Memory B cell (primary cell): ENCODE results near the gene GLE1.
A peak's percentile ranks its signal among the peaks of the same experiment; 100 is the strongest.
"Not testable (repeated sequence)": the region's sequence is repeated elsewhere in the genome, so short reads cannot be mapped to it uniquely, and the experiment has no call there.

Source experiments
- ATAC-seq: fragments of 150-1000 bp; cut with Tn5 transposase; 2 replicates; pipeline ENCODE4 v1.10.0; 2021; ENCODE audit warnings: low read depth, mild to moderate bottlenecking, moderate library complexity
- DNase-seq, 2 donors: peaks; one replicate each; pipeline ENCODE4 v3.0.0; 2022; ENCODE audit warnings: low spot score in 2 of 2
- H3K27ac Mint-ChIP-seq: one replicate; pipeline ENCODE4 v1.8.0; 2022; ENCODE audit warnings: mild to moderate bottlenecking, moderate library complexity, mixed read lengths
- H3K27me3 Mint-ChIP-seq: one replicate; pipeline ENCODE4 v1.8.0; 2022; ENCODE audit warnings: mixed read lengths
- H3K36me3 Mint-ChIP-seq: one replicate; pipeline ENCODE4 v1.8.0; 2022; ENCODE audit warnings: mild to moderate bottlenecking, mixed read lengths
- H3K4me1 Mint-ChIP-seq: one replicate; pipeline ENCODE4 v1.8.0; 2022; ENCODE audit warnings: mixed read lengths
- H3K4me3 Mint-ChIP-seq: one replicate; pipeline ENCODE4 v1.8.0; 2022; ENCODE audit warnings: mild to moderate bottlenecking, moderate library complexity, mixed read lengths
- H3K9me3 Mint-ChIP-seq: one replicate; pipeline ENCODE4 v1.8.0; 2022; ENCODE audit warnings: mixed read lengths

Gene GLE1

DNA sequence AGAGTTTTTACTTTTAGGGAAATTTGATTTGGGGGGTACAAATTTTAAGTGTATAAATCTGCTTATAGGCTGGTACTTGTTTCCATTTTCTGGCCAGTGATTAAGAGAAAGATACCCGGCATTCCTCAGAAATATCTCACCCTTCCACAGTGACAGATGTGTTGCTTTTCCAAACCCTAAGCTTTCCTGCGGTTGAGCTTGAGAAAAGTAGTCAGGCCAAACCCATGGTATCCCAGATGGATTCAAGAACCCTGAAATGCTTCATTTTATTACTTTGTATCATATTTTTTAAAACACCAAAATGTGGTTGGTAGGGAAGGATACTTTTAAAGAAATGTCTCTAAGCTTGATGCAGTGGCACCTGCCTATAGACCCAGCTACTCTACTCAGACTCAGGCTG is 71.4 kb downstream of the GLE1 start:
- peaks cover 32% of the 10 kb centered on the region for H3K36me3 Mint-ChIP-seq
- H3K27ac Mint-ChIP-seq = no peak overlapping the region
- no peaks in the 10 kb centered on the region for H3K27me3 Mint-ChIP-seq

DNA sequence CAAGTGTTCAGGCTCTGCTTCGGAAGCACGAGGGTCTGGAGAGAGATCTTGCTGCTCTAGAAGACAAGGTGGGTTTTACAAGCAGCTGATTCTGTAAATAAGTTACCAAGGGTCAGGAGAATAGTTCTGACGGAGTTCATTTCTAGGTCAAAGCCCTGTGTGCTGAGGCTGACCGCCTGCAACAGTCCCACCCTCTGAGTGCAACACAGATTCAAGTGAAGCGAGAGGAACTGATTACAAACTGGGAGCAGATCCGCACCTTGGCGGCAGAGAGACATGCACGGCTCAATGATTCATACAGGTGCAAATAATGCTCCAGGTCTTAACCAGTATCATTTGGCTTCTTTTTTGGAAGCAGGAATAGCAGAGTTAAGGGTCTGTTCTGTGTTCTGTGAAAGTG is 72.7 kb downstream of the GLE1 start:
- ATAC-seq (no peak), DNase-seq (no peak)
- Mint-ChIP-seq H3K36me3 (peaks cover 31% of the 10 kb centered on the region), H3K4me1 (peaks cover 4% of the 10 kb centered on the region), H3K4me3 (no peak overlapping the region), H3K27ac (no peak overlapping the region), H3K27me3 (no peaks in the 10 kb centered on the region), H3K9me3 (no peaks in the 10 kb centered on the region)

More for the DNA sequence above, 71.4 kb downstream of the GLE1 start:
- ATAC-seq (no peak), DNase-seq (no peak)
- peaks cover 6% of the 10 kb centered on the region for H3K4me1 Mint-ChIP-seq
- no peak overlapping the region for H3K4me3 Mint-ChIP-seq
- H3K9me3 Mint-ChIP-seq = no peaks in the 10 kb centered on the region

DNA sequence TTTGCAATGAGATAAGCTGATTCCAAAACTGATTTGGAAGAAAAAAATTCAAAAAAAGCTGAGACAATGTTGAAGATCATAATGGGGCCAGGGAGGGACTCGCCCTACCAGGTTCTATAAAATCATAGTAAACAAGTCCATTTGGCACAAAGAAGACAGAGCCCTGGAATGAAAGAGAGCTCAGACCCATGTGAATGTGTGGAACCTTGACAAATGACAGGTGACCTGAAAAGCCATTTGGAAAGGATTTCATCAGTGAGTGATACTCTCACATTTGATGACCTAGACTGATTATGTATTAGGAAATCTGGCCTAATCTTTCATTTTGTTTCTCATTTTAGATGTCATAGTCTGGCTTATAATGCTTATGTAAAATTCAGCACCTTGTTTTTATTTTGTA is 74.7 kb downstream of the GLE1 start:
- no peak overlapping the region for H3K4me3 Mint-ChIP-seq
- no peaks in the 10 kb centered on the region for H3K4me1 Mint-ChIP-seq
- H3K27ac Mint-ChIP-seq = peak overlapping the region; percentile 25
- ATAC-seq = no peak
- peaks cover 42% of the 10 kb centered on the region for H3K36me3 Mint-ChIP-seq
- no peaks in the 10 kb centered on the region for H3K9me3 Mint-ChIP-seq
- H3K27me3 Mint-ChIP-seq = no peaks in the 10 kb centered on the region
- no peak for DNase-seq

DNA sequence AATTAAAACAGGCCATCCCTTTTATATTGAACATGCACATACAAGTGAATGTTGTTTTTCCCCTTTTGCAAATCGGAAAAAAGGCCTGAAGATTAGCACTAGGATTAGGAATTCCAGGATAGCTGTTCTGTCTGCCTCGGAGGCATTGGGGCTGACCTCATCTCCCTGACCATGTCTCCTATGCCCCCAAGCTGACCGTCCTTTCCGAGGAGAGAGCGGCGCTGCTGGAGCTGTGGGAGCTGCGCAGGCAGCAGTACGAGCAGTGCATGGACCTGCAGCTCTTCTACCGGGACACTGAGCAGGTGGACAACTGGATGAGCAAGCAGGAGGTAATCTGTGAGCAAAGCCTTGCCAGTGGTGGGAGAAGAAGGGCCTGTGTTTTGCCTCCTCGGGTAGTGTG is 76.2 kb downstream of the GLE1 start:
- H3K27ac Mint-ChIP-seq = no peak overlapping the region
- no peak for ATAC-seq
- H3K36me3 Mint-ChIP-seq = peaks cover 49% of the 10 kb centered on the region
- H3K4me3 Mint-ChIP-seq = no peak overlapping the region
- no peaks in the 10 kb centered on the region for H3K9me3 Mint-ChIP-seq
- no peaks in the 10 kb centered on the region for H3K4me1 Mint-ChIP-seq
- DNase-seq = no peak
- H3K27me3 Mint-ChIP-seq = no peaks in the 10 kb centered on the region

DNA sequence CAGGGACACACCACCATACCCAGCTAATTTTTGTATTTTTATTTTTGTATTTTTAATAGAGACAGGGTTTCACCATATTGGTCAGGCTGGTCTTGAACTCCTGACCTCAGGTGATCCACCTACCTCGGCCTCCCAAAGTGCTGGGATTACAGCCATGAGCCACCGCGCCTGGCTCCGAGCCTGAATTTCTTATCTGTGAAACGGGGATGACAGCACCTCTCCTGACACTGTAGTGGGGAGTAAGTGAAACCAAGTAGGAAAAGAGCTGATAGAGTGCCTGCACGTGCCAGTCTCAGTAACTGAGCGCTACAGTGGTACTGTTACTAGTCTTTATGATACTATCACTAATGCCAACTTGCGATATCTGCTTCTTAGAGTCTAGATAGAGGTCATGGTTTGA is 80.6 kb downstream of the GLE1 start:
- H3K4me3 Mint-ChIP-seq, DNase-seq, ATAC-seq, H3K9me3 Mint-ChIP-seq, H3K27me3 Mint-ChIP-seq, H3K4me1 Mint-ChIP-seq, H3K27ac Mint-ChIP-seq: not testable (repeated sequence)
- peaks cover 51% of the 10 kb centered on the region for H3K36me3 Mint-ChIP-seq

DNA sequence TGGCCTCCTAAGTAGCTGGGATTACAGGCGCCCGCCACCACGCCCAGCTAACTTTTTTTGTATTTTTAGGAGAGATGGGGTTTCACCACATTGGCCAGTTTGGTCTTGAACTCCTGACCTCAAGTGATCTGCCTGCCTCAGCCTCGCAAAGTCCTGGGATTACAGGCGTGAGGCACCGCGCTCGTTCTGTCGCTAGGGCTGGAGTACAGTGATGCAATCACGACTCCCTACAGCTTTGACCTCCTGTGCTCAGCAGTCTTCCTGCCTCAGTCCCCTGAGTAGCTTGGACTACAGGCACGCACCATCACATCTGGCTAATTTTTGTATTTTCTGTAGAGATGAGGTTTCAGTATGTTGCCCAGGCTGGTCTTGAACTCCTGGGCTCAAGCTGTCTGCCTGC is 82.4 kb downstream of the GLE1 start:
- not testable (repeated sequence) for H3K27me3 Mint-ChIP-seq, ATAC-seq, H3K4me1 Mint-ChIP-seq, H3K9me3 Mint-ChIP-seq, DNase-seq, H3K4me3 Mint-ChIP-seq
- H3K27ac Mint-ChIP-seq = peak overlapping the region; percentile 20
- peaks cover 53% of the 10 kb centered on the region for H3K36me3 Mint-ChIP-seq

DNA sequence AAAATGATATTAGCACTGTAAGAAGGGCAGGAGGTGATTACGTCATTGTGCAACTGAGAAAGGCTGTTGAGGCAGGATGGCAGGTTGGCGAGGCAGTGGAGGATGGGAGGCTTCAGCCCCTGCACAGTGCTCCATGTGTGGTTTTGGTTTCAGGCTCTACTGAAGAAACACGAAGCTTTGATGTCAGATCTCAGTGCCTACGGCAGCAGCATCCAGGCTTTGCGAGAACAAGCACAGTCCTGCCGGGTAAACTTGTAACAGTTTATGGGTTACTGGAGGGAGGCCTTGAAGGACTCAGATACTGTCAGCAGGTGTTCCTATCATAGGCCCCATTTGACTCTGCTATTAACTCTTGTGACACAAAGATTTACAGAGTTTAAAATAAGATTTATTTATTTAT is 82.9 kb downstream of the GLE1 start:
- H3K9me3 Mint-ChIP-seq = no peaks in the 10 kb centered on the region
- H3K27ac Mint-ChIP-seq = no peak overlapping the region
- ATAC-seq (no peak), DNase-seq (no peak)
- no peaks in the 10 kb centered on the region for H3K4me1 Mint-ChIP-seq
- no peaks in the 10 kb centered on the region for H3K27me3 Mint-ChIP-seq
- H3K4me3 Mint-ChIP-seq = no peak overlapping the region
- peaks cover 52% of the 10 kb centered on the region for H3K36me3 Mint-ChIP-seq

DNA sequence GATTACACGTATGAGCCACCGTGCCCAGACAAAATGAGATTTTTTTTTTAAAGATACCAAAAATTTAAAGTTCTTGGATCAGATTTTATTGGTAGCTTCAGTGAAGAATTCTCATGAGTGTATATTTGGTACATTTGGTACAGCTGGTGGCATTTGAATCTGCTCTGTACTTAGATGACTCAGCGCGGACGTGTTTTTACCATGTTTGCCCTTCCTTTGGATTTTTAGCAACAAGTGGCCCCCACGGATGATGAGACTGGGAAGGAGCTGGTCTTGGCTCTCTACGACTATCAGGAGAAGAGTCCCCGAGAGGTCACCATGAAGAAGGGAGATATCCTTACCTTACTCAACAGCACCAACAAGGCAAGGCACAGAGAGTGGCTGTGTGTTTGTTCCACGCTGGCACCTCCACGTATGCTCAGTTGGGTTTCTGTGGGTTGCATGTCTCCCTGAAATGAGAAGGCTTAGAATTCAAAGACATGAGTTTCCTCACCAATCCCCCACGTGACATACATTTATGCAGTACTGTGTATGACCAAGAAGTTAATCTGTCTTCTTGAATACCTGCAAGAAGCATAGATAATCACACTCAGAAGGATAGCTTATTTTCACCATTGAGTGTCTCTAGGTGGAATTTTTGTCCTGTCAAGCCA is 84.2 kb downstream of the GLE1 start:
- DNase-seq (no peak), ATAC-seq (no peak)
- H3K27ac Mint-ChIP-seq = no peak overlapping the region
- H3K4me3 Mint-ChIP-seq = no peak overlapping the region
- no peaks in the 10 kb centered on the region for H3K4me1 Mint-ChIP-seq
- H3K36me3 Mint-ChIP-seq = peaks cover 44% of the 10 kb centered on the region
- no peaks in the 10 kb centered on the region for H3K9me3 Mint-ChIP-seq
- no peaks in the 10 kb centered on the region for H3K27me3 Mint-ChIP-seq
